ENCODE results near the gene PSMC5.
A peak's percentile ranks its signal among the peaks of the same experiment; 100 is the strongest.
"Not testable (repeated sequence)": the region's sequence is repeated elsewhere in the genome, so short reads cannot be mapped to it uniquely, and the experiment has no call there.

PSMC5 gene

GRCh38 chr17:63827002-63827800 lies at the start of gene PSMC5, which contains the start of gene FTSJ3:
Gene PSMC5 (plus strand): TSS chr17:63827431. CDS start chr17:63827491, 60 bp downstream.
Gene FTSJ3 (minus strand): TSS chr17:63827663. CDS start chr17:63826902, 761 bp downstream.
- peak; percentile 98 for DNase-seq (ENCODE audit: low spot score)

GRCh38 chr17:63780507-63780906 lies 46.7 kb upstream of the PSMC5 start:
- DNase-seq (ENCODE audit: low spot score) = no peak

GRCh38 chr17:63780928-63781327 lies 46.3 kb upstream of the PSMC5 start:
- DNase-seq (ENCODE audit: low spot score) = no peak

GRCh38 chr17:63783522-63783921 lies 43.7 kb upstream of the PSMC5 start:
- no peak for DNase-seq (ENCODE audit: low spot score)

GRCh38 chr17:63785556-63785955 lies 41.7 kb upstream of the PSMC5 start:
- no peak for DNase-seq (ENCODE audit: low spot score)

- no peak for DNase-seq (ENCODE audit: low spot score)
Measured at GRCh38 chr17:63786117-63786516, 41.1 kb upstream of the PSMC5 start.

- DNase-seq (ENCODE audit: low spot score) = no peak
Measured at GRCh38 chr17:63786971-63787711, 40.1 kb upstream of the PSMC5 start.

- no peak for DNase-seq (ENCODE audit: low spot score)
Measured at GRCh38 chr17:63790057-63790456, 37.2 kb upstream of the PSMC5 start.

- no peak for DNase-seq (ENCODE audit: low spot score)
Measured at GRCh38 chr17:63792055-63792729, 35.0 kb upstream of the PSMC5 start.

- DNase-seq (ENCODE audit: low spot score) = not testable (repeated sequence)
Measured at GRCh38 chr17:63796375-63796774, 30.9 kb upstream of the PSMC5 start.

- no peak for DNase-seq (ENCODE audit: low spot score)
Measured at GRCh38 chr17:63798572-63799106, 28.6 kb upstream of the PSMC5 start.

GRCh38 chr17:63800783-63801182 lies 26.4 kb upstream of the PSMC5 start:
- no peak for DNase-seq (ENCODE audit: low spot score)

GRCh38 chr17:63804328-63804727 lies 22.9 kb upstream of the PSMC5 start:
- DNase-seq (ENCODE audit: low spot score) = no peak

- DNase-seq (ENCODE audit: low spot score) = no peak
Measured at GRCh38 chr17:63805591-63805990, 21.6 kb upstream of the PSMC5 start.

GRCh38 chr17:63809970-63810369 lies 17.3 kb upstream of the PSMC5 start:
- no peak for DNase-seq (ENCODE audit: low spot score)

- DNase-seq (ENCODE audit: low spot score) = no peak
Measured at GRCh38 chr17:63816123-63816522, 11.1 kb upstream of the PSMC5 start.

- DNase-seq (ENCODE audit: low spot score) = no peak
Measured at GRCh38 chr17:63816669-63817068, 10.6 kb upstream of the PSMC5 start.

GRCh38 chr17:63817736-63818385 lies 9.4 kb upstream of the PSMC5 start:
- DNase-seq (ENCODE audit: low spot score) = no peak

- no peak for DNase-seq (ENCODE audit: low spot score)
Measured at GRCh38 chr17:63819131-63819530, 8.1 kb upstream of the PSMC5 start.

GRCh38 chr17:63819585-63820537 lies 7.4 kb upstream of the PSMC5 start:
- DNase-seq (ENCODE audit: low spot score) = no peak
